Tibial nerve (tissue), 4 donors: ENCODE data around the gene PRKAG3. TPM values are rescaled to one million over a fixed set of nuclear protein-coding genes. Genes with fewer than 3 reads are reported as not detected.

ENCODE experiments used
- DNase-seq, 2 donors: peaks; one replicate each; pipeline ENCODE4 v3.0.0-alpha.2; 2019; ENCODE audit warnings: low spot score in 2 of 2
- H3K27ac ChIP-seq, 4 donors: fragments of 200-600 bp; sonication (generic) in 3 of 4; one replicate each; pipeline ENCODE4 v1.5.1; 2017 to 2019; ENCODE audit warnings: mild to moderate bottlenecking in 1 of 4
- H3K27me3 ChIP-seq, 2 donors: fragments of 200-600 bp; sonication (generic) in 1 of 2; one replicate each; pipeline versions ENCODE4 v1.5.1 to v1.6.0; 2017 to 2019
- H3K36me3 ChIP-seq, 3 donors: fragments of 200-600 bp; sonication (generic); one replicate each; pipeline ENCODE4 v1.5.1; 2018 to 2019
- H3K4me1 ChIP-seq, 4 donors: fragments of 200-600 bp; sonication (generic) in 3 of 4; one replicate each; pipeline ENCODE4 v1.5.1; 2017 to 2019
- H3K4me3 ChIP-seq, 4 donors: fragments of 200-600 bp; sonication (generic) in 3 of 4; one replicate each; pipeline ENCODE4 v1.5.1; 2017 to 2019; ENCODE audit warnings: mild to moderate bottlenecking in 1 of 4, moderate library complexity in 1 of 4
- H3K9me3 ChIP-seq, 4 donors: fragments of 200-600 bp; sonication (generic) in 3 of 4; one replicate each; pipeline ENCODE4 v1.5.1; 2017 to 2019
- EP300 ChIP-seq, 2 donors: sonication (generic); formaldehyde crosslinking; IDR thresholded peaks; one replicate each; pipeline ENCODE4 v1.6.1; 2017; ENCODE audit warnings: antibody characterized with exemption in 2 of 2, mild to moderate bottlenecking in 1 of 2
- POLR2A ChIP-seq, 2 donors: fragments of 450-650 bp; IDR thresholded peaks; one replicate each; pipeline ENCODE4 v1.6.1; 2017; ENCODE audit warnings: antibody characterized with exemption in 2 of 2, mild to moderate bottlenecking in 2 of 2, moderate library complexity in 2 of 2
- WGBS, 2 donors: methylation state at CpG; one replicate each; pipeline ENCODE4 v1.1.5; 2018; 5-methylcytosine and 5-hydroxymethylcytosine counted together
- total RNA-seq, 4 donors: library from RNA; depleted of rRNA; stranded (reverse); fragments of >200 nt; gene quantifications; one replicate each; pipeline ENCODE4 v1.1.0, GENCODE V29; 2016
- TF ChIP-seq, protein P1 (sequence below), 5 experiments: fragments of 200-600 bp in 3 of 5; fragments of 450-650 bp in 2 of 5; sonication (generic) in 3 of 5; IDR thresholded peaks; one replicate each; pipeline ENCODE4 v1.5.1; 2016 to 2019; ENCODE audit warnings: antibody characterized with exemption in 5 of 5, mild to moderate bottlenecking in 3 of 5, moderate library complexity in 2 of 5

The PRKAG3 gene
- total RNA-seq, 4 donors from 2014 or later, result not detected

DNA sequence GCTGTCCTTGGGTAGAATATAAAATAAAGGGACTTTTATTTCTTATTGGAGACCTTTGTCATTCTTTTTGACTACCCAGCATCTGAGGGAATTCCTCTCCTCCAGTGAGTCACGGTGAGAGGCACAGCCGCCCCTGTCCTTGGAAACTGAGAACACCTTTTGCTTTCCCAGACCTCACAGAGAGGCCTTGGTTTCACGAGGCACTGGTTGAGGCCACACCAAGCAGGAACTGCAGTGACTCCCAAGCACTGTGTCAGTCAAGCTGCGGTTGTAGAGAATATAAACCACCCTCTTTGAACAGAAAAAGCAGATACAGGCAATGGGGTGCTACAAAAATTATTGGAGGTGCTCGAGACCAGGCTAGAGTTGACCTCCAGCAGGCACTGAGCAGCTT is 16.4 kb downstream of the PRKAG3 start:
- Histone ChIP-seq H3K4me3 (no peak overlapping the region), H3K27ac (no peak overlapping the region), H3K36me3 (peaks cover 0 to 89% (median 16%) of the 10 kb centered on the region in 3 donors), H3K9me3 (no peaks in the 10 kb centered on the region), H3K4me1 (peaks cover 0 to 8% (median 0%) of the 10 kb centered on the region in 4 donors), H3K27me3 (no peaks in the 10 kb centered on the region)
- WGBS, 2 donors, result 76 to 78% methylated on average over 5 of the region's 5 CpGs
- TF ChIP-seq, protein P1, sequence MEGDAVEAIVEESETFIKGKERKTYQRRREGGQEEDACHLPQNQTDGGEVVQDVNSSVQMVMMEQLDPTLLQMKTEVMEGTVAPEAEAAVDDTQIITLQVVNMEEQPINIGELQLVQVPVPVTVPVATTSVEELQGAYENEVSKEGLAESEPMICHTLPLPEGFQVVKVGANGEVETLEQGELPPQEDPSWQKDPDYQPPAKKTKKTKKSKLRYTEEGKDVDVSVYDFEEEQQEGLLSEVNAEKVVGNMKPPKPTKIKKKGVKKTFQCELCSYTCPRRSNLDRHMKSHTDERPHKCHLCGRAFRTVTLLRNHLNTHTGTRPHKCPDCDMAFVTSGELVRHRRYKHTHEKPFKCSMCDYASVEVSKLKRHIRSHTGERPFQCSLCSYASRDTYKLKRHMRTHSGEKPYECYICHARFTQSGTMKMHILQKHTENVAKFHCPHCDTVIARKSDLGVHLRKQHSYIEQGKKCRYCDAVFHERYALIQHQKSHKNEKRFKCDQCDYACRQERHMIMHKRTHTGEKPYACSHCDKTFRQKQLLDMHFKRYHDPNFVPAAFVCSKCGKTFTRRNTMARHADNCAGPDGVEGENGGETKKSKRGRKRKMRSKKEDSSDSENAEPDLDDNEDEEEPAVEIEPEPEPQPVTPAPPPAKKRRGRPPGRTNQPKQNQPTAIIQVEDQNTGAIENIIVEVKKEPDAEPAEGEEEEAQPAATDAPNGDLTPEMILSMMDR (IDR thresholded peaks at IDR 0.05), result no peak
- TF ChIP-seq EP300 (IDR thresholded peaks at IDR 0.05) (no peak), POLR2A (IDR thresholded peaks at IDR 0.05) (no peak)
- no peak for DNase-seq

DNA sequence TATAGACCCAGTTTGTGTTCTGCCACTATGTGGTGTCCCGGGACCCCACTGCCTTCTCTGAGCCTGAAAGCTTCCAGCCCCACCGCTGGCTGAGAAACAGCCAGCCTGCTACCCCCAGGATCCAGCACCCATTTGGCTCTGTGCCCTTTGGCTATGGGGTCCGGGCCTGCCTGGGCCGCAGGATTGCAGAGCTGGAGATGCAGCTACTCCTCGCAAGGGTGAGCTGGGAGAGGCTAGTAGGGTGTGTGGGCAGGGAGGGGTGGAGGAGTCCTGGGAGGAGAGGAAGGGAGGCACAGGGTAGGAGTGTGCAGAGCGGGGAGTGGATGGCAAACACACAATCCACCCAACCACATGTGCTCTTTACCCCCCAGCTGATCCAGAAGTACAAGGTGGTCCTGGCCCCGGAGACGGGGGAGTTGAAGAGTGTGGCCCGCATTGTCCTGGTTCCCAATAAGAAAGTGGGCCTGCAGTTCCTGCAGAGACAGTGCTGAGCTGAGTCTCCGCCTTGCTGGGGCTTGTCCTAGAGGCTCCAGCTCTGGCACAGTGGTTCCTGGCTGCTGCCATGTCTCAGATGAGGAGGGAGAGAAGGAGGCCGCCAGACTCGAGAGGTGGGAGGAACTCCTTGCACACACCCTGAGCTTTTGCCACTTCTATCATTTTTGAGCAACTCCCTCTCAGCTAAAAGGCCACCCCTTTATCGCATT is 16.9 kb downstream of the PRKAG3 start:
- H3K27me3 ChIP-seq, result no peaks in the 10 kb centered on the region
- no peaks in the 10 kb centered on the region for H3K9me3 ChIP-seq
- TF ChIP-seq, protein P1 (IDR thresholded peaks at IDR 0.05), result no peak
- TF ChIP-seq POLR2A (IDR thresholded peaks at IDR 0.05), result no peak
- TF ChIP-seq EP300 (IDR thresholded peaks at IDR 0.05), result no peak
- DNase-seq, result no peak
- no peak overlapping the region for H3K27ac ChIP-seq
- peaks cover 0 to 87% (median 16%) of the 10 kb centered on the region in 3 donors for H3K36me3 ChIP-seq
- no peak overlapping the region for H3K4me3 ChIP-seq
- H3K4me1 ChIP-seq, result peaks cover 0 to 10% (median 0%) of the 10 kb centered on the region in 4 donors
- 83 to 88% methylated on average over 12 to 13 of the region's 13 CpGs for WGBS, 2 donors

DNA sequence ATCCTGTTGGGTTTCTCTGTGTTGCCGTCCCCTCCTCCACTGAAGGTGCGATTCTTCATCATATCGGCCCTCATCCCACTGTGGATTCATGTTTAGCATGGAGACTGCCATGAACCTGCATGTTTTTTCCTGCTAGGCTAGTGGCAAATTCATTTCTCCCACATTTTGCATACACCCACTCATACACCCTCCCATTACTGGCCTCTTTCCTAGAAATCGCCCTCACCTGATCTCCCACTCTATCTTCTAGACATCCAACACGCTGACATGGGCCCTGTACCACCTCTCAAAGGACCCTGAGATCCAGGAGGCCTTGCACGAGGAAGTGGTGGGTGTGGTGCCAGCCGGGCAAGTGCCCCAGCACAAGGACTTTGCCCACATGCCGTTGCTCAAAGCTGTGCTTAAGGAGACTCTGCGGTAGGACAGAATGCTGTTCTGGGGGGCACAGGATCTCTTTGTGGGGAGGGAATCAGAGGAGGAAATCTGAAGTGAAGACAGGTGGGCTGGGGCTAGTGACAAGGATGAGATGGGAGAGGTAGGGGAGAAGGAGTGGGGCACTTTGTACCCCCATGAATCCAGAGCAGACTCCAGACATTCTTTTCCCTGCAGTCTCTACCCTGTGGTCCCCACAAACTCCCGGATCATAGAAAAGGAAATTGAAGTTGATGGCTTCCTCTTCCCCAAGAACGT is 17.7 kb downstream of the PRKAG3 start:
- DNase-seq, result no peak
- Histone ChIP-seq H3K4me1 (peaks cover 0 to 10% (median 0%) of the 10 kb centered on the region in 4 donors), H3K9me3 (no peaks in the 10 kb centered on the region), H3K27me3 (no peaks in the 10 kb centered on the region), H3K4me3 (no peak overlapping the region), H3K27ac (no peak overlapping the region), H3K36me3 (peaks cover 0 to 81% (median 16%) of the 10 kb centered on the region in 3 donors)
- no peak for TF ChIP-seq POLR2A (IDR thresholded peaks at IDR 0.05)
- TF ChIP-seq, protein P1 (IDR thresholded peaks at IDR 0.05), result no peak
- no peak for TF ChIP-seq EP300 (IDR thresholded peaks at IDR 0.05)
- 84 to 85% methylated on average over 11 of the region's 11 CpGs for WGBS, 2 donors

GRCh38 chr2:218812861-218813260 is 18.7 kb downstream of the PRKAG3 start:
- Histone ChIP-seq H3K4me3 (no peak overlapping the region), H3K27ac (no peak overlapping the region), H3K36me3 (peaks cover 0 to 70% (median 16%) of the 10 kb centered on the region in 3 donors), H3K4me1 (peaks cover 0 to 13% (median 0%) of the 10 kb centered on the region in 4 donors), H3K9me3 (no peaks in the 10 kb centered on the region), H3K27me3 (no peaks in the 10 kb centered on the region)
- no peak for TF ChIP-seq POLR2A (IDR thresholded peaks at IDR 0.05)
- TF ChIP-seq, protein P1 (IDR thresholded peaks at IDR 0.05), result no peak
- no peak for TF ChIP-seq EP300 (IDR thresholded peaks at IDR 0.05)
- 89 to 90% methylated on average over 5 of the region's 5 CpGs for WGBS, 2 donors
- DNase-seq, result no peak
